ENCODE results near the gene PLBD2. TPM values are rescaled to one million over a fixed set of nuclear protein-coding genes. Genes with fewer than 3 reads are reported as not detected.
A peak's percentile ranks its signal among the peaks of the same experiment; 100 is the strongest.
"Not testable (repeated sequence)": the region's sequence is repeated elsewhere in the genome, so short reads cannot be mapped to it uniquely, and the experiment has no call there.

The PLBD2 gene
- total RNA-seq, 1 donor from 2014 or later, result 52.2 TPM

- no peaks in the 10 kb centered on the region for H4K20me1 ChIP-seq (ENCODE audit: insufficient read depth, low read length)
- FAIRE-seq (no peak), DNase-seq (ENCODE audit: low read depth) (no peak)
- Mint-ChIP-seq H3K9me3 (ENCODE audit: unreplicated experiment) (no peaks in the 10 kb centered on the region), H3K27ac (ENCODE audit: unreplicated experiment) (no peak overlapping the region), H3K4me3 (ENCODE audit: unreplicated experiment) (no peak overlapping the region), H3K4me1 (ENCODE audit: low read depth, unreplicated experiment) (no peaks in the 10 kb centered on the region), H3K27me3 (ENCODE audit: low read depth, unreplicated experiment) (peaks cover 8% of the 10 kb centered on the region), H3K36me3 (ENCODE audit: low read depth, unreplicated experiment) (peaks cover 2% of the 10 kb centered on the region)
- no peak overlapping the region for H3K4me2 ChIP-seq (ENCODE audit: low read length)
- no peaks in the 10 kb centered on the region for H3K4me1 ChIP-seq (ENCODE audit: insufficient read depth, low read length)
- H3K4me3 ChIP-seq (ENCODE audit: insufficient read depth, low read depth, low read length), result no peak overlapping the region
- no peak overlapping the region for H2AFZ ChIP-seq (ENCODE audit: low read depth, low read length)
- H3K27ac ChIP-seq (ENCODE audit: low read depth, low read length), result no peak overlapping the region
- H3K9me3 ChIP-seq (ENCODE audit: insufficient read depth, low read depth, low read length), result no peaks in the 10 kb centered on the region
- no peak overlapping the region for H3K9ac ChIP-seq (ENCODE audit: low read length)
- no peaks in the 10 kb centered on the region for H3K27me3 ChIP-seq (ENCODE audit: insufficient read depth, low read length)
- H3K79me2 ChIP-seq (ENCODE audit: insufficient read depth, low read length), result no peaks in the 10 kb centered on the region
- H3K36me3 ChIP-seq (ENCODE audit: insufficient read depth, low read length), result no peaks in the 10 kb centered on the region
- TF ChIP-seq CTCF (IDR thresholded peaks at IDR 0.05; ENCODE audit: insufficient read depth, low read depth, low read length) (no peak), EZH2 (IDR thresholded peaks at IDR 0.05; ENCODE audit: insufficient read depth, low read length) (no peak)
These were observed 7.3 kb upstream of the PLBD2 start for GRCh38 chr12:113351089-113351488.

GRCh38 chr12:113354192-113354591, 4.2 kb upstream of the PLBD2 start:
- not testable (repeated sequence) for H3K36me3 Mint-ChIP-seq (ENCODE audit: low read depth, unreplicated experiment); H3K4me2 ChIP-seq (ENCODE audit: low read length); H3K4me1 ChIP-seq (ENCODE audit: insufficient read depth, low read length); H3K36me3 ChIP-seq (ENCODE audit: insufficient read depth, low read length); H3K9me3 ChIP-seq (ENCODE audit: insufficient read depth, low read depth, low read length); H3K9ac ChIP-seq (ENCODE audit: low read length); H3K27me3 Mint-ChIP-seq (ENCODE audit: low read depth, unreplicated experiment); H4K20me1 ChIP-seq (ENCODE audit: insufficient read depth, low read length); DNase-seq (ENCODE audit: low read depth); H3K4me3 Mint-ChIP-seq (ENCODE audit: unreplicated experiment); H2AFZ ChIP-seq (ENCODE audit: low read depth, low read length); H3K79me2 ChIP-seq (ENCODE audit: insufficient read depth, low read length); H3K27me3 ChIP-seq (ENCODE audit: insufficient read depth, low read length); H3K4me3 ChIP-seq (ENCODE audit: insufficient read depth, low read depth, low read length); H3K27ac Mint-ChIP-seq (ENCODE audit: unreplicated experiment); H3K9me3 Mint-ChIP-seq (ENCODE audit: unreplicated experiment); H3K4me1 Mint-ChIP-seq (ENCODE audit: low read depth, unreplicated experiment); FAIRE-seq; H3K27ac ChIP-seq (ENCODE audit: low read depth, low read length)

DNA sequence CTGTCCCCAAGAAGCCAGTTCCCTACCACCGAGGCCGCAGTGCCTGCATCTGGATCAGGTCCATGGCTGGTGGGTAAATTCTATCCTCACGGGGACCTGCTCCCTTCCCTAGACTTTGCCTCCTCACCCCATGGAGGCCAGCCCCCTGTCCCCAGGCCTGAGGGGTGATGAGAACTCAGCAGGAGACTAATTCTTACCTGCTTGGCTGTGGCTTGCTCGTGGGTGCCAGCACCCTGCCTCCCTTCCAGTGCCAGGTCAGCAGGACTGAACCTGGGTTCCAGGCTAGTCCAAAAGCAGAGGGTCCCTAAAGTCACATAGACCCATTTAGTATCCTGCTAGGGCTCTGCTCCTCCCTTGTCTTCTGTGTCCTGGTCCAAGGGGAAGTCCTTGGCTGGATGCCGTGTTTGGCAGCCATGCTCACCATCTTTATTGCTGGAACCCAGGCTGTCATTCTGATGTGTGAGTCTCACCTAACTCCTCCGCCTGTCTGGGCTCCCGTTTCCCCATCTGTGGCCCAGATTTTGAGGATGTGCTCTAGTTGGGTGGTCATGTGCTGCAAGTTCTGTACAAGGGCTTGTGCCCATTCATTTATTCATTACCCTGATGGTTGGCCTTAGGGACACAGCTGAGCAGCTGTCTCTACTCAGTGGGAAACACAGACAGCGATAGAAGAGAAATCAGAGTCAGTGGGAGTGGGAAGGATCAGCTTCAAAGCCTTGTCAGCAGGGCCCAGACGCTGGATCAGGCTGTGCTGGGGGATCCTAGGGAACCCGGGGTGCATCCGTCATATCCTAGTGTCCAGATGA, 949 bp downstream of the PLBD2 start:
- no peak for FAIRE-seq
- Mint-ChIP-seq H3K9me3 (ENCODE audit: unreplicated experiment) (no peaks in the 10 kb centered on the region), H3K27ac (ENCODE audit: unreplicated experiment) (peak overlapping the region; percentile 20), H3K27me3 (ENCODE audit: low read depth, unreplicated experiment) (no peaks in the 10 kb centered on the region), H3K36me3 (ENCODE audit: low read depth, unreplicated experiment) (peaks cover 5% of the 10 kb centered on the region), H3K4me3 (ENCODE audit: unreplicated experiment) (peak overlapping the region; percentile 88), H3K4me1 (ENCODE audit: low read depth, unreplicated experiment) (peaks cover 4% of the 10 kb centered on the region)
- Histone ChIP-seq H3K9ac (ENCODE audit: low read length) (peak overlapping the region; percentile 82), H3K4me3 (ENCODE audit: insufficient read depth, low read depth, low read length) (peak overlapping the region; percentile 82), H3K4me1 (ENCODE audit: insufficient read depth, low read length) (peaks cover 10% of the 10 kb centered on the region), H2AFZ (ENCODE audit: low read depth, low read length) (peak overlapping the region; percentile 88), H3K79me2 (ENCODE audit: insufficient read depth, low read length) (peaks cover 27% of the 10 kb centered on the region), H3K36me3 (ENCODE audit: insufficient read depth, low read length) (no peaks in the 10 kb centered on the region), H3K27ac (ENCODE audit: low read depth, low read length) (no peak overlapping the region), H3K27me3 (ENCODE audit: insufficient read depth, low read length) (no peaks in the 10 kb centered on the region), H3K9me3 (ENCODE audit: insufficient read depth, low read depth, low read length) (no peaks in the 10 kb centered on the region), H3K4me2 (ENCODE audit: low read length) (peak overlapping the region; percentile 98), H4K20me1 (ENCODE audit: insufficient read depth, low read length) (peaks cover 31% of the 10 kb centered on the region)
- DNase-seq (ENCODE audit: low read depth), result peak; percentile 12
- no peak for TF ChIP-seq CTCF (IDR thresholded peaks at IDR 0.05; ENCODE audit: insufficient read depth, low read depth, low read length)
- no peak for TF ChIP-seq EZH2 (IDR thresholded peaks at IDR 0.05; ENCODE audit: insufficient read depth, low read length)

Data from astrocyte (in vitro differentiated cells and primary cell).